Astrocyte of the hippocampus (primary cell): ENCODE results near the gene ANLN.
"Not testable (repeated sequence)": the region's sequence is repeated elsewhere in the genome, so short reads cannot be mapped to it uniquely, and the experiment has no call there.

Source experiments
- DNase-seq: peaks from one replicate; pipeline ENCODE4 v3.0.0; 2011; ENCODE audit warnings: low read depth, low spot score

Gene ANLN

GRCh38 chr7:36466001-36466400, 76.3 kb downstream of the ANLN start:
- not testable (repeated sequence) for DNase-seq

- no peak for DNase-seq
These were observed 78.9 kb downstream of the ANLN start for GRCh38 chr7:36468370-36469101.

GRCh38 chr7:36469236-36469635, 79.6 kb downstream of the ANLN start:
- no peak for DNase-seq

- DNase-seq: no peak
These were observed 82.6 kb downstream of the ANLN start for GRCh38 chr7:36472141-36472729.

- DNase-seq: peak; percentile 32
These were observed 84.0 kb downstream of the ANLN start for GRCh38 chr7:36473454-36474282.

- DNase-seq: peak; percentile 70
These were observed 84.8 kb downstream of the ANLN start for GRCh38 chr7:36474283-36475010.

- no peak for DNase-seq
These were observed 85.3 kb downstream of the ANLN start for GRCh38 chr7:36475011-36475342.

GRCh38 chr7:36475381-36475780, 85.7 kb downstream of the ANLN start:
- no peak for DNase-seq

- no peak for DNase-seq
These were observed 89.1 kb downstream of the ANLN start for GRCh38 chr7:36478745-36479144.

- DNase-seq: peak; percentile 66
These were observed 94.2 kb downstream of the ANLN start for GRCh38 chr7:36483853-36484252.

GRCh38 chr7:36484265-36484664, 94.6 kb downstream of the ANLN start:
- no peak for DNase-seq

GRCh38 chr7:36486336-36486735, 96.7 kb downstream of the ANLN start:
- no peak for DNase-seq

- DNase-seq: peak; percentile 82
These were observed 98.2 kb downstream of the ANLN start for GRCh38 chr7:36487756-36488336.

GRCh38 chr7:36488672-36489071, 99.0 kb downstream of the ANLN start:
- not testable (repeated sequence) for DNase-seq

- peak; percentile 31 for DNase-seq
These were observed 100.8 kb downstream of the ANLN start for GRCh38 chr7:36490419-36490830.

GRCh38 chr7:36491317-36491716, 101.7 kb downstream of the ANLN start:
- DNase-seq: no peak

- DNase-seq: peak; percentile 27
These were observed 106.9 kb downstream of the ANLN start for GRCh38 chr7:36496576-36496975.

- peak; percentile 28 for DNase-seq
These were observed 107.5 kb downstream of the ANLN start for GRCh38 chr7:36497176-36497575.

- DNase-seq: no peak
These were observed 108.1 kb downstream of the ANLN start for GRCh38 chr7:36497775-36498174.
